Adrenal gland (tissue), 12 donors: ENCODE measurements around the gene TPH2. TPM values are rescaled to one million over a fixed set of nuclear protein-coding genes. Genes with fewer than 3 reads are reported as not detected.

Experiments
- DNase-seq, 7 donors: peaks; one replicate each; pipeline ENCODE4 v3.0.0-alpha.2; 2019 to 2020
- H3K27ac ChIP-seq, 5 donors: fragments of 200-600 bp; sonication (generic) in 4 of 5; 1 replicate in 3 of 5; 2 replicates in 2 of 5; pipeline versions ENCODE4 v1.5.1 to v1.8.0; 2016 to 2020; ENCODE audit warnings: mild to moderate bottlenecking in 1 of 5
- H3K27me3 ChIP-seq: fragments of 200-600 bp; 2 replicates; pipeline ENCODE4 v1.8.0; 2021
- H3K36me3 ChIP-seq, 2 donors: fragments of 200-600 bp; replicated peaks in 1 of 2; 1 replicate in 1 of 2; 2 replicates in 1 of 2; pipeline versions ENCODE4 v1.5.1 to v1.8.0; 2018 to 2022
- H3K4me1 ChIP-seq, 2 donors: fragments of 200-600 bp; replicated peaks in 1 of 2; 1 replicate in 1 of 2; 2 replicates in 1 of 2; pipeline versions ENCODE4 v1.5.1 to v1.8.0; 2018 to 2021
- H3K4me3 ChIP-seq, 4 donors: fragments of 200-600 bp; sonication (generic) in 3 of 4; one replicate each; pipeline ENCODE4 v1.5.1; 2016 to 2018
- H3K9me3 ChIP-seq, 3 donors: fragments of 200-600 bp; sonication (generic) in 1 of 3; replicated peaks in 1 of 3; 1 replicate in 2 of 3; 2 replicates in 1 of 3; pipeline versions ENCODE4 v1.5.1 to v1.8.0; 2016 to 2021
- CTCF ChIP-seq, 6 experiments: fragments of 450-650 bp in 4 of 6; fragments of 200-600 bp in 2 of 6; sonication (generic) in 1 of 6; IDR thresholded peaks; 1 replicate in 5 of 6; 2 replicates in 1 of 6; pipeline versions ENCODE4 v1.5.1 to v1.8.0; 2016 to 2021; ENCODE audit warnings: antibody characterized with exemption in 6 of 6, mild to moderate bottlenecking in 2 of 6, moderate library complexity in 1 of 6
- POLR2A ChIP-seq, 2 donors: fragments of 450-650 bp; IDR thresholded peaks; one replicate each; pipeline ENCODE4 v1.6.1; 2017; ENCODE audit warnings: antibody characterized with exemption in 2 of 2, mild to moderate bottlenecking in 2 of 2, moderate library complexity in 1 of 2
- WGBS, 4 donors: extraction: QIAGEN DNeasy Blood & Tissue Kit in 2 of 4; methylation state at CpG; one replicate each; pipeline versions ENCODE4 v1.1.5 to v1.1.7; 2013 to 2017; 5-methylcytosine and 5-hydroxymethylcytosine counted together
- intact Hi-C, 2 donors: fragments of 100-400 bp; cut with DNase I; formaldehyde crosslinking; loops; one replicate each; pipeline versions ENCODE4 v1.14.1 to v1.15.0; 2022 to 2023
- polyA plus RNA-seq, 3 donors: library from polyadenylated mRNA; stranded (reverse); fragments of 200-250 nt in 2 of 3; fragments of 350-450 nt in 1 of 3; fragmentation: Illumina TruSeq in 1 of 3; extraction: RNeasy Lipid Tissue Mini Kit (QIAGEN cat#74804) in 1 of 3; gene quantifications; one replicate each; pipeline ENCODE4 v1.2.3, GENCODE V29; 2013 to 2014
- total RNA-seq, 9 donors: library from RNA; depleted of rRNA in 4 of 9; stranded (reverse); fragments of >200 nt in 4 of 9; fragments of 120-200 nt in 1 of 9; fragmentation: NEBNext Ultra II Directional in 1 of 9; extraction: Animal tissue kit (Norgen Biotek cat#: 25700) in 1 of 9; gene quantifications; one replicate each; pipeline versions ENCODE4 v1.1.0 to v1.2.4, GENCODE V29; 2013 to 2023
- donor health status: healthy with polysubstance abuse.
- donor health status: Bipolar disorder and iron deficiency.
- donor health status: DM: yes; HTN: yes; CAD: no.
- donor health status: DM: no; HTN: no; CAD: no.
- donor health status: DM: no; HTN: no; CAD: no.
- donor health status: DM: yes; HTN: yes; CAD: no.

TPH2 gene
- total and polyA plus RNA-seq, 12 donors: 0.06 TPM; not detected in 11

- Histone ChIP-seq H3K4me1 (no peaks in the 10 kb centered on the region), H3K27ac (no peak overlapping the region), H3K9me3 (no peaks in the 10 kb centered on the region), H3K36me3 (no peaks in the 10 kb centered on the region), H3K4me3 (no peak overlapping the region), H3K27me3 (no peaks in the 10 kb centered on the region)
- intact Hi-C loops: no loop called here
- TF ChIP-seq CTCF (IDR thresholded peaks at IDR 0.05): no peak
- TF ChIP-seq POLR2A (IDR thresholded peaks at IDR 0.05): no peak
- WGBS, 4 donors: 90 to 96% (median 94%) methylated on average over 8 to 9 of the region's 9 CpGs
- DNase-seq: no peak
Observed at GRCh38 chr12:72075891-72076557, 137.4 kb downstream of the TPH2 start.

GRCh38 chr12:72076558-72076915 is 137.9 kb downstream of the TPH2 start:
- no peak overlapping the region for H3K27ac ChIP-seq
- no peaks in the 10 kb centered on the region for H3K27me3 ChIP-seq
- no peaks in the 10 kb centered on the region for H3K4me1 ChIP-seq
- no peaks in the 10 kb centered on the region for H3K36me3 ChIP-seq
- H3K9me3 ChIP-seq: no peaks in the 10 kb centered on the region
- no peak for TF ChIP-seq POLR2A (IDR thresholded peaks at IDR 0.05)
- no peak for TF ChIP-seq CTCF (IDR thresholded peaks at IDR 0.05)
- H3K4me3 ChIP-seq: no peak overlapping the region
- intact Hi-C loops: no loop called here
- 72 to 87% (median 78%) methylated on average over 3 of the region's 3 CpGs for WGBS, 4 donors
- DNase-seq: no peak

- H3K27ac ChIP-seq: no peak overlapping the region
- TF ChIP-seq POLR2A (IDR thresholded peaks at IDR 0.05) (no peak), CTCF (IDR thresholded peaks at IDR 0.05) (no peak)
- H3K27me3 ChIP-seq: no peaks in the 10 kb centered on the region
- no peak overlapping the region for H3K4me3 ChIP-seq
- H3K4me1 ChIP-seq: no peaks in the 10 kb centered on the region
- intact Hi-C loops: no loop called here
- H3K9me3 ChIP-seq: no peaks in the 10 kb centered on the region
- DNase-seq: no peak
- WGBS, 4 donors: 70 to 77% (median 73%) methylated on average over 5 of the region's 5 CpGs
- no peaks in the 10 kb centered on the region for H3K36me3 ChIP-seq
Observed at GRCh38 chr12:72077111-72077820, 138.6 kb downstream of the TPH2 start.

GRCh38 chr12:72081777-72082176 is 143.1 kb downstream of the TPH2 start:
- no peak for TF ChIP-seq POLR2A (IDR thresholded peaks at IDR 0.05)
- no peak for TF ChIP-seq CTCF (IDR thresholded peaks at IDR 0.05)
- H3K36me3 ChIP-seq: no peaks in the 10 kb centered on the region

More at GRCh38 chr12:72081777-72082176, 143.1 kb downstream of the TPH2 start:
- no peaks in the 10 kb centered on the region for H3K27me3 ChIP-seq
- 61 to 73% (median 68%) methylated on average over 2 of the region's 2 CpGs for WGBS, 4 donors
- H3K9me3 ChIP-seq: no peaks in the 10 kb centered on the region
- H3K27ac ChIP-seq: no peak overlapping the region
- intact Hi-C loops: no loop called here
- no peaks in the 10 kb centered on the region for H3K4me1 ChIP-seq
- DNase-seq: no peak
- H3K4me3 ChIP-seq: no peak overlapping the region

Other genes with a start within 250 kb of the TPH2 start
- 100 to 1,000 TPM in 2 of 9 donors, 10 to 100 TPM in 6, 1 to 10 TPM in 1; 8.6 to 123 (median 68.1) TPM for gene RAB21, start 184.0 kb upstream of the TPH2 start, total RNA-seq
- gene RAB21, start 184.0 kb upstream of the TPH2 start, polyA plus RNA-seq: 100 to 1,000 TPM in 1 of 3 donors, 1 to 10 TPM in 2; 8.7 to 118 (median 8.8) TPM
- 10 to 100 TPM; 22.8 to 78.3 (median 56.2) TPM for gene TBC1D15, start 99.1 kb upstream of the TPH2 start, total RNA-seq
- gene TBC1D15, start 99.1 kb upstream of the TPH2 start, polyA plus RNA-seq: 10 to 100 TPM; 19.9 to 74.1 (median 23.3) TPM